K562 (cell line): ENCODE data around the gene HOXB6. TPM values are rescaled to one million over a fixed set of nuclear protein-coding genes. Genes with fewer than 3 reads are reported as not detected.

ENCODE experiments used
- BCL6 ChIP-seq: fragments of 250-450 bp; sonication (Bioruptor Pico); IDR thresholded peaks from 2 replicates; pipeline ENCODE4 v1.4.0; 2020
- CBX3 ChIP-seq, 2 experiments: IDR thresholded peaks; 1 replicate in 1 of 2; 2 replicates in 1 of 2; pipeline ENCODE4 v1.6.1; 2012; ENCODE audit warnings: inconsistent platforms in 2 of 2, low read length in 2 of 2, borderline replicate concordance in 1 of 2, control low read depth in 1 of 2
- ETV1 ChIP-seq: fragments of 450-650 bp; conservative IDR thresholded peaks from 2 replicates; pipeline ENCODE4 v1.6.1; 2016; ENCODE audit warnings: missing genetic modification characterization, control low read depth, low read depth, missing compliant biosample characterization
- MEF2A ChIP-seq: IDR thresholded peaks from 2 replicates; pipeline ENCODE4 v1.6.1; 2011; ENCODE audit warnings: low read depth, mild to moderate bottlenecking, low read length, moderate library complexity; ENCODE audit not compliant: control insufficient read depth
- MTA3 ChIP-seq: fragments of 450-650 bp; formaldehyde crosslinking; IDR thresholded peaks from 2 replicates; pipeline ENCODE4 v1.6.1; 2017; ENCODE audit warnings: mild to moderate bottlenecking, borderline replicate concordance
- NEUROD1 ChIP-seq: fragments of 150-350 bp; IDR thresholded peaks from 2 replicates; pipeline ENCODE4 v1.6.1; 2014; ENCODE audit warnings: borderline replicate concordance, low read length, low read depth; ENCODE audit not compliant: partially characterized antibody
- PCBP2 ChIP-seq: fragments of 200-400 bp; formaldehyde crosslinking; IDR thresholded peaks from 2 replicates; pipeline ENCODE4 v1.6.1; 2018; ENCODE audit warnings: low read length, low read depth, mild to moderate bottlenecking, moderate library complexity; ENCODE audit not compliant: poor library complexity, severe bottlenecking
- TCF3 ChIP-seq: sonication (generic); formaldehyde crosslinking; IDR thresholded peaks from 2 replicates; pipeline ENCODE4 v1.4.0; 2020; ENCODE audit warnings: mild to moderate bottlenecking, missing genetic modification reagents
- ZFPM2 ChIP-seq: fragments of 250-450 bp; sonication (Bioruptor Pico); IDR thresholded peaks from 2 replicates; pipeline ENCODE4 v1.5.1; 2022; ENCODE audit warnings: mild to moderate bottlenecking
- ZNF253 ChIP-seq: fragments of 250-450 bp; sonication (Bioruptor Pico); conservative IDR thresholded peaks from 2 replicates; pipeline ENCODE4 v1.6.1; 2021; ENCODE audit warnings: mild to moderate bottlenecking
- ZNF431 ChIP-seq: sonication (generic); formaldehyde crosslinking; IDR thresholded peaks from 2 replicates; pipeline ENCODE4 v1.8.0; 2022; ENCODE audit warnings: mild to moderate bottlenecking, missing genetic modification reagents
- polyA plus RNA-seq, 8 experiments: library from polyadenylated mRNA; depleted of rRNA in 4 of 8; stranded (reverse) in 5 of 8; unstranded in 3 of 8; fragments of >200 nt; fragmentation: Nextera tagmentation in 2 of 8; fragmentation: Illumina TruSeq in 1 of 8; extraction: Ambion mirVana in 2 of 8; extraction: Trizol in 1 of 8; gene quantifications; 2 replicates each; pipeline versions ENCODE4 v1.2.1 to v1.2.3, GENCODE V29; 2011 to 2014; ENCODE audit warnings: inconsistent platforms in 1 of 8, missing spikeins in 1 of 8
- total RNA-seq, 7 experiments: library from RNA; depleted of rRNA in 6 of 7; stranded (reverse); fragments of >200 nt in 6 of 7; fragmentation: Illumina TruSeq in 2 of 7; extraction: Trizol in 2 of 7; gene quantifications; 2 replicates each; pipeline versions ENCODE4 v1.2.1 to v1.2.3, GENCODE V29; 2011 to 2021; ENCODE audit warnings: low replicate concordance in 1 of 7
- TF ChIP-seq, protein P1 (sequence below): sonication (generic); formaldehyde crosslinking; IDR thresholded peaks from 2 replicates; pipeline ENCODE4 v1.8.1; 2023; ENCODE audit warnings: mild to moderate bottlenecking, missing genetic modification reagents, moderate library complexity

The HOXB6 gene
- total and polyA plus RNA-seq, 9 of the 15 experiments (the other 6 are each of a cell fraction or from before 2014, with no cell fraction given) = 1.2 to 14.8 (median 4.9) TPM

DNA sequence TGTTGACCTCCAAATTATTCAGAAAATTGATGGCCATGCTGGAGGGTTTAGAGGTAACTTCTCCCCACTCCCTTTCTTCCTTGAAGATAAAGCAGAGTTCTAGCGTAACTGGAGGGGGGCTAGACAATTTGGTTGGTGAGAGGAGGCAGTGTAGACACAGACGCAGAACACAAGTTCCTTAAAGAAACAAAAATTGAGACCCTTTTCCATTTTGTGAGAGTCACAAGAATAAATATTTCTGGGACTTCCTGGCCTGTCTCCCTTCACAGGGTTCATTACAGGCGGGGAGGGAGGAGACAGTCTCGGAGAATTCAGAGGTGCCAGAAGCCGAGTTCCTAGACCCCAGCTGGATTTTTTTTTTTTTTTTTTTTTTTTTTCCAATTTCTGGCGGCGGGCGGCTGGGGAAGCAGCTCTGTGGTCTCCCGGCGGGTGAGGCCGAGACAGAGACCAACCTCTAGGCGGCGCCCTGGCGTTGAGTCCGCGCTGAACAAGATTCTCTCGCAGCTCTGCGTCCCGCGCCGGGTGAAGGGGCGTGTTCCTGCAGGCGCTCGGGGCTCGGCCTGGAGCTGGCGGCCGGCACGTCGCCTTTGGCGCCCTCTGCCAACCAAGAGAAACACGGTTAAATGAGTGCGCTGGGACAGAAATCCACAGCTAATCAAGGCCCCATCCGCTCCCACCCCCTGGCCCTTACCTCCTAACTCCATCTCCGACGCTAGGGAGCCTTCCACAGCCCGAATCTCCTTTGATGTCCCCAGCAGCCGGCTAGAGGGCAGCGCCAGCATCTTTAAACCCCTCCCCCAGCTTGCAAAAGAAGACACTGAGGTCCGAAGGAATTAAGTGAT, 31.6 kb upstream of the HOXB6 start (continued):
- no peak for TF ChIP-seq MEF2A
- TF ChIP-seq ZNF431 (CRISPR knock-in tag) = no peak
- no peak for TF ChIP-seq ZFPM2 (CRISPR knock-in tag)
- no peak for TF ChIP-seq TCF3 (CRISPR knock-in tag)
- TF ChIP-seq ETV1 (tag) = no peak
- TF ChIP-seq, protein P1, sequence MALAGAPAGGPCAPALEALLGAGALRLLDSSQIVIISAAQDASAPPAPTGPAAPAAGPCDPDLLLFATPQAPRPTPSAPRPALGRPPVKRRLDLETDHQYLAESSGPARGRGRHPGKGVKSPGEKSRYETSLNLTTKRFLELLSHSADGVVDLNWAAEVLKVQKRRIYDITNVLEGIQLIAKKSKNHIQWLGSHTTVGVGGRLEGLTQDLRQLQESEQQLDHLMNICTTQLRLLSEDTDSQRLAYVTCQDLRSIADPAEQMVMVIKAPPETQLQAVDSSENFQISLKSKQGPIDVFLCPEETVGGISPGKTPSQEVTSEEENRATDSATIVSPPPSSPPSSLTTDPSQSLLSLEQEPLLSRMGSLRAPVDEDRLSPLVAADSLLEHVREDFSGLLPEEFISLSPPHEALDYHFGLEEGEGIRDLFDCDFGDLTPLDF (CRISPR knock-in tag) = no peak
- TF ChIP-seq ZNF253 (CRISPR knock-in tag) = no peak
- TF ChIP-seq MTA3 = 0 out of 2 replicates have a peak, but pooled peaks have one; percentile 59
- TF ChIP-seq CBX3 (IDR thresholded peaks at IDR 0.05; ENCODE audit: borderline replicate concordance in 1 of 2, low read length in 2 of 2) = no peak
- TF ChIP-seq NEUROD1 = no peak
- TF ChIP-seq PCBP2 = no peak
- TF ChIP-seq BCL6 (CRISPR knock-in tag) = no peak
- TF ChIP-seq, all 486 proteins: peak for 70
